Spleen (tissue), 11 donors: ENCODE results near the gene LRCH1. TPM values are rescaled to one million over a fixed set of nuclear protein-coding genes. Genes with fewer than 3 reads are reported as not detected.

Experiments
- DNase-seq: peaks from one replicate; pipeline ENCODE4 v3.0.0-alpha.2; 2020
- H3K27ac ChIP-seq, 8 donors: fragments of 200-600 bp; sonication (generic) in 7 of 8; 1 replicate in 4 of 8; 2 replicates in 4 of 8; pipeline versions ENCODE4 v1.5.0 to v1.8.0; 2016 to 2021; ENCODE audit warnings: inconsistent platforms in 4 of 8, mild to moderate bottlenecking in 4 of 8, moderate library complexity in 1 of 8
- H3K27me3 ChIP-seq, 7 donors: fragments of 200-600 bp; sonication (generic) in 6 of 7; replicated peaks in 1 of 7; 1 replicate in 4 of 7; 2 replicates in 3 of 7; pipeline versions ENCODE4 v1.5.0 to v1.8.0; 2016 to 2021; ENCODE audit warnings: inconsistent platforms in 3 of 7, mild to moderate bottlenecking in 1 of 7
- H3K36me3 ChIP-seq, 6 donors: fragments of 200-600 bp; sonication (generic) in 5 of 6; 1 replicate in 4 of 6; 2 replicates in 2 of 6; pipeline versions ENCODE4 v1.5.0 to v1.8.0; 2016 to 2021; ENCODE audit warnings: inconsistent platforms in 2 of 6
- H3K4me1 ChIP-seq, 6 donors: fragments of 200-600 bp; sonication (generic) in 5 of 6; 1 replicate in 3 of 6; 2 replicates in 3 of 6; pipeline versions ENCODE4 v1.5.0 to v1.8.0; 2016 to 2021; ENCODE audit warnings: inconsistent platforms in 3 of 6
- H3K4me3 ChIP-seq, 8 donors: fragments of 200-600 bp; sonication (generic) in 7 of 8; 1 replicate in 4 of 8; 2 replicates in 4 of 8; pipeline versions ENCODE4 v1.5.0 to v1.8.0; 2016 to 2021; ENCODE audit warnings: inconsistent platforms in 4 of 8, mild to moderate bottlenecking in 4 of 8, moderate library complexity in 2 of 8
- H3K9me3 ChIP-seq, 8 donors: fragments of 200-600 bp; sonication (generic) in 7 of 8; 1 replicate in 4 of 8; 2 replicates in 4 of 8; pipeline versions ENCODE4 v1.5.0 to v1.8.0; 2016 to 2021; ENCODE audit warnings: inconsistent platforms in 4 of 8
- CTCF ChIP-seq, 11 experiments: fragments of 200-600 bp in 7 of 11; fragments of 450-650 bp in 4 of 11; sonication (generic) in 4 of 11; IDR thresholded peaks in 8 of 11; conservative IDR thresholded peaks in 3 of 11; 1 replicate in 7 of 11; 2 replicates in 4 of 11; pipeline versions ENCODE4 v1.4.0 to v1.8.0; 2016 to 2021; ENCODE audit warnings: antibody characterized with exemption in 11 of 11, inconsistent platforms in 4 of 11, mild to moderate bottlenecking in 1 of 11
- POLR2A ChIP-seq, 3 donors: fragments of 450-650 bp; IDR thresholded peaks; one replicate each; pipeline ENCODE4 v1.5.1; 2017; ENCODE audit warnings: antibody characterized with exemption in 3 of 3, mild to moderate bottlenecking in 1 of 3
- POLR2AphosphoS5 ChIP-seq, 3 donors: sonication (generic); formaldehyde crosslinking; IDR thresholded peaks; one replicate each; pipeline ENCODE4 v1.5.1; 2017; ENCODE audit warnings: antibody characterized with exemption in 3 of 3
- WGBS, 5 donors: extraction: QIAGEN DNeasy Blood & Tissue Kit in 3 of 5; methylation state at CpG; one replicate each; pipeline versions ENCODE4 v1.1.5 to v1.1.7; 2013 to 2018; 5-methylcytosine and 5-hydroxymethylcytosine counted together
- intact Hi-C: fragments of 100-400 bp; cut with DNase I; formaldehyde crosslinking; loops from one replicate; pipeline ENCODE4 v1.15.0; 2023; ENCODE audit warnings: low total_unique reads
- polyA plus RNA-seq, 3 donors: library from polyadenylated mRNA; stranded (reverse); fragments of 200-250 nt; gene quantifications; one replicate each; pipeline ENCODE4 v1.2.1, GENCODE V29; 2013
- total RNA-seq, 7 donors: library from RNA; depleted of rRNA in 3 of 7; stranded (reverse); fragments of >200 nt in 3 of 7; fragmentation: NEBNext Ultra II Directional in 4 of 7; extraction: Animal tissue kit (Norgen Biotek cat#: 25700) in 4 of 7; gene quantifications; one replicate each; pipeline versions ENCODE4 v1.1.0 to v1.2.1, GENCODE V29; 2016 to 2021
- donor health status: healthy with polysubstance abuse.
- donor health status: DM: no; HTN: no; CAD: no; lungs with moderate emphysema.
- donor health status: DM: no; HTN: no; CAD: no.
- donor health status: Bipolar disorder and iron deficiency.
- donor health status: healthy.
- donor health status: DM: no; HTN: no; CAD: no.
- donor health status: DM: yes; HTN: yes; CAD: no.

The LRCH1 gene
- total and polyA plus RNA-seq, 10 donors, result 7.4 to 41.6 (median 34.6) TPM

DNA sequence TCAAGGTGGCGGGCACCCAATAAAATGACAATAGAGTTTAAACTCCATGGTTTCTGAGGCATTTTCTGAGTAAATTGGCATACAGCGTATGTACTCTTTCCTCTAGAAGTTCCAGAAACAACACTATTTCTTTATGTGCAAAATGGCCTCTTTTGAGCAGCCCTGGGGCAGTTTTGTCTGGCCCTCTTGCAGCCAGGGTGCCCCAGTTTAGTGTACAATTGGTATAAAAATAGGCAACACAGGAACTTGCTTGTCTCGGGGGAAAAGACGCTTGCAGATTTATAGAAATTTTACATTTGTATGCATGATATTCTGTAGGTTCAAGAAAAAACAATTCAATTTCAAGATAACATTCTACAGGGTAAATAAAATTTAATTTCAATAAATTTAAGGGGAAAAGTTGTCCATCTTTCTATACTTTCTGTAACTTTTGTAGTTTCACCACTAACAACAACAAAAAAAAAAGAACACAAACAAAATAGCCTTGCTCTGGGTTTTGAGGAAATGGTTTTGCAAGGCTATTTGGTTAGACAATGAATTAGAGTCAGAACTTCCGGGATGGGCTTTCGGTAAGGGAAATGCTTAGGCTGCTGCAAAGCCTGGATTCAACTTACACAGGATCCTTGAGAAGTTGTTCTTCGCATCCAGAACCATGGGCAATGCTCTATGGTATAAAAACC, 45.3 kb downstream of the LRCH1 start:
- WGBS, 5 donors, result 32 to 40% (median 38%) methylated on average over 7 of the region's 7 CpGs
- no peak for DNase-seq
- Histone ChIP-seq H3K4me3 (peak overlapping the region in 5 of 8 donors; percentile 5 to 54 (median 14)), H3K36me3 (no peaks in the 10 kb centered on the region), H3K27ac (peak overlapping the region; percentile 55 to 85 (median 80)), H3K27me3 (no peaks in the 10 kb centered on the region), H3K9me3 (no peaks in the 10 kb centered on the region), H3K4me1 (peaks cover 70 to 100% (median 96%) of the 10 kb centered on the region in 6 donors)
- intact Hi-C loops, result loop anchor here (5.0 kb wide), 1 partner anchor 41 kb away; no protein-coding TSS in a partner anchor
- TF ChIP-seq POLR2A (IDR thresholded peaks at IDR 0.05), result no peak
- TF ChIP-seq POLR2AphosphoS5 (IDR thresholded peaks at IDR 0.05), result peak in 1 of 3 donors; percentile 31

DNA sequence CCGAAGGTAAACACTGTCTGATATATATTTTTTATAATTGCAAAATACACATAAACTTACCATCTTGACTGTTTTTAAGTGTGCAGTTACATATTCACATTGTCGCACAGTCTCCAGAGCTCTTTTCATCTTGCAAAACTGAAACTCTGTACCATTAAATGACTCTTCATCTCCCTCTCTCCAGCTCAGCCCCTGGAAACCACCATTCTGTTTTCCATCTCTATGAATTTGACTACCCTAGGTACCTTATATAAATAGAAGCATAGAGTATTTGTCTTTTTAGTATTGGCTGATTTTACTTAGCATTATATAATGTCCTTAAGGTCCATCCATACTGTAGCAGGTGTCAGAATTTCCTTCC, 45.8 kb downstream of the LRCH1 start:
- H3K4me1 ChIP-seq, result peaks cover 65 to 100% (median 96%) of the 10 kb centered on the region in 6 donors
- no peaks in the 10 kb centered on the region for H3K27me3 ChIP-seq
- DNase-seq, result no peak
- WGBS, 5 donors, result 37 to 46% (median 45%) methylated on average over 2 of the region's 2 CpGs
- H3K27ac ChIP-seq, result peak overlapping the region in 7 of 8 donors; percentile 68 to 85 (median 80)
- H3K9me3 ChIP-seq, result no peaks in the 10 kb centered on the region
- peak overlapping the region in 5 of 8 donors; percentile 5 to 54 (median 14) for H3K4me3 ChIP-seq
- no peaks in the 10 kb centered on the region for H3K36me3 ChIP-seq
- TF ChIP-seq POLR2A (IDR thresholded peaks at IDR 0.05) (no peak), CTCF (IDR thresholded peaks at IDR 0.05 in 8 of 11, conservative IDR thresholded peaks at IDR 0.05 in 3 of 11) (no peak), POLR2AphosphoS5 (IDR thresholded peaks at IDR 0.05) (no peak)
- intact Hi-C loops, result loop anchor here (5.0 kb wide), 1 partner anchor 41 kb away; no protein-coding TSS in a partner anchor

DNA sequence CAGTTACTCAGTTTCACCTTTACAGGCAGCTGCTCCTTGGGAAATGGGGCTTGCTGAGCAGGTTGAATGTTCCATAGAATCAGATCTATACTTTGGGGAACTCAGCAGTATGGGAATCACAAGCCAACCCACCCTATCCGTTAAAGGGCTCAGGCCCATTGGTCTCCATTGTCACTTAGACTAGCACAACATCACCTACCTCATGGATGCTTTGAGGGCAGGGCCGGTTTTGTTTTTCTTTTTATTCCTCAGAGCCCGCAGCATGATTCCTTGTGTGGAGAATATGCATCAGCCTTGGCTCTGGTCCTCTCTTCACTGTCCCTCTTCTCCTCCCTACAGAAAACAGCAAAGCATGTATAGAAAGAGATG, 48.0 kb downstream of the LRCH1 start:
- DNase-seq, result no peak
- Histone ChIP-seq H3K36me3 (no peaks in the 10 kb centered on the region), H3K27me3 (no peaks in the 10 kb centered on the region), H3K4me1 (peaks cover 44 to 100% (median 95%) of the 10 kb centered on the region in 6 donors), H3K27ac (peak overlapping the region in 3 of 8 donors; percentile 11 to 50 (median 25)), H3K9me3 (no peaks in the 10 kb centered on the region), H3K4me3 (no peak overlapping the region)
- intact Hi-C loops, result no loop called here
- TF ChIP-seq CTCF (IDR thresholded peaks at IDR 0.05 in 8 of 11, conservative IDR thresholded peaks at IDR 0.05 in 3 of 11), result no peak
- no peak for TF ChIP-seq POLR2AphosphoS5 (IDR thresholded peaks at IDR 0.05)
- no peak for TF ChIP-seq POLR2A (IDR thresholded peaks at IDR 0.05)
- 92 to 97% (median 96%) methylated on average over 3 of the region's 3 CpGs for WGBS, 5 donors

DNA sequence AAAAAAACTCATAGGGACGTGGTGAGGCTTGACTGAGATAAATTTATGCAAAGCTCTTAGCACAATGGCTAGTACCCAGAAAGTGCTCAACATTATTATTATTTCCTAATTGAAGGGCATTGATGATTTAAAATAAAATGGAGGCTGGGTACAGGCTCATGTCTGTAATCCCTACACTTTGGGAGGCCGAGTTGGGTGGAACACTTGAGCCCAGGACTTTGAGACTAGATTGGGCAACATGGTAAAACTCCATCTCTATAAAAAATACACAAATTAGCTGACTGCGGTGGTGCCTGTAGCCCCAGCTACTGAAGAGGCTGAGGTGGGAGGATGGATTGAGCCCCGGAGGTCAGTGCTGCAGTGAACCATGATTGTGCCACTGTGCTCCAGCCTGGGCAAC, 49.6 kb downstream of the LRCH1 start:
- H3K4me3 ChIP-seq, result no peak overlapping the region
- intact Hi-C loops, result no loop called here
- no peaks in the 10 kb centered on the region for H3K36me3 ChIP-seq
- H3K9me3 ChIP-seq, result no peaks in the 10 kb centered on the region
- H3K4me1 ChIP-seq, result peaks cover 42 to 100% (median 95%) of the 10 kb centered on the region in 6 donors
- no peak for DNase-seq
- H3K27me3 ChIP-seq, result no peaks in the 10 kb centered on the region
- no peak overlapping the region for H3K27ac ChIP-seq
- 80 to 94% (median 89%) methylated on average over 4 of the region's 4 CpGs for WGBS, 5 donors
- TF ChIP-seq POLR2AphosphoS5 (IDR thresholded peaks at IDR 0.05) (no peak), CTCF (IDR thresholded peaks at IDR 0.05 in 8 of 11, conservative IDR thresholded peaks at IDR 0.05 in 3 of 11) (no peak), POLR2A (IDR thresholded peaks at IDR 0.05) (no peak)
